ENCODE results near the gene GULP1. TPM values are rescaled to one million over a fixed set of nuclear protein-coding genes. Genes with fewer than 3 reads are reported as not detected.

Gene GULP1
- total and polyA plus RNA-seq, 2 experiments from 2014 or later: 28.3 to 41.2 TPM

DNA sequence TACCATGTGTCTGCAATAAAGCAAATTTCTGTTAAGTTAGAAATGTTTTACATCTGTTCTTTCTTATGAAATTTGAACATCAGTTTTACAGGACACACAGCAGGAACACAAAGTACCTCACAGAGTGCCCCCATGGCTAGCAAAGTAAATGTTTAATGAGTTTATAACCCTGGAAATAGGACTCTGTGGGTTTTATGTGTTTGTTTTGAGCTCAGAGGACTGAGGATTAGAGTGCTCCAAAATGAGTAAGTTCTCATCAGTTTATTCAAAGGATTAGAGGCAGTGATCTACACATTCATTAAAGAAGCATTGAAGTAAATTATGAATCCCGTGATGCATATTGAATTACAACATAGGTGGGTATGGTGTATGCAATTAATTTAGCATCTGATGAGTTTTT lies 281.8 kb downstream of the GULP1 start:
- Histone ChIP-seq H3K27ac (no peak overlapping the region), H3K4me3 (no peak overlapping the region), H3K27me3 (no peaks in the 10 kb centered on the region), H3K9me3 (ENCODE audit: low read depth) (no peaks in the 10 kb centered on the region), H3K4me1 (ENCODE audit: low read depth) (no peaks in the 10 kb centered on the region), H3K36me3 (peaks cover 3% of the 10 kb centered on the region)
- no peak for DNase-seq (ENCODE audit: low read depth in 1 of 2, low spot score in 1 of 2)
- TF ChIP-seq, protein P1, sequence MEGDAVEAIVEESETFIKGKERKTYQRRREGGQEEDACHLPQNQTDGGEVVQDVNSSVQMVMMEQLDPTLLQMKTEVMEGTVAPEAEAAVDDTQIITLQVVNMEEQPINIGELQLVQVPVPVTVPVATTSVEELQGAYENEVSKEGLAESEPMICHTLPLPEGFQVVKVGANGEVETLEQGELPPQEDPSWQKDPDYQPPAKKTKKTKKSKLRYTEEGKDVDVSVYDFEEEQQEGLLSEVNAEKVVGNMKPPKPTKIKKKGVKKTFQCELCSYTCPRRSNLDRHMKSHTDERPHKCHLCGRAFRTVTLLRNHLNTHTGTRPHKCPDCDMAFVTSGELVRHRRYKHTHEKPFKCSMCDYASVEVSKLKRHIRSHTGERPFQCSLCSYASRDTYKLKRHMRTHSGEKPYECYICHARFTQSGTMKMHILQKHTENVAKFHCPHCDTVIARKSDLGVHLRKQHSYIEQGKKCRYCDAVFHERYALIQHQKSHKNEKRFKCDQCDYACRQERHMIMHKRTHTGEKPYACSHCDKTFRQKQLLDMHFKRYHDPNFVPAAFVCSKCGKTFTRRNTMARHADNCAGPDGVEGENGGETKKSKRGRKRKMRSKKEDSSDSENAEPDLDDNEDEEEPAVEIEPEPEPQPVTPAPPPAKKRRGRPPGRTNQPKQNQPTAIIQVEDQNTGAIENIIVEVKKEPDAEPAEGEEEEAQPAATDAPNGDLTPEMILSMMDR (IDR thresholded peaks at IDR 0.05; ENCODE audit: low read depth, low read length): no peak

DNA sequence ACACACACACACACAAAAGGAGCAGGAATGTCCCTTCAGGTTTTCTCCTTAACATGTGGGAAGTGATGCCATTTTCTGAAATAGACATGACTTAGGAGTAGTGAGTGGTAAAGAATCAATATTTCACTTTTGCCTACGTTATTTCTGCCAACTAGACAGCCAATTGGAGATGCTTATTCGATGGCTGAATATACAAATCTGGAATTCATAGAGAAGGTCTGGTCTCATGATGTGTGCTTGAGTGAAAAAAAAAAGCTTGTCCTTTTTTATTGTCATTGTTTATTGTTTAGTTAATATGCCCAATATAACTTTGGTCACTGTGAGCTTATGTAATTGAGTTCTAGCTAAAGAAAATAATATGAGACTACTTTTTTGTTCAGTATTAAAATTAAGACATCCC lies 284.3 kb downstream of the GULP1 start:
- TF ChIP-seq, protein P1 (IDR thresholded peaks at IDR 0.05; ENCODE audit: low read depth, low read length): no peak
- Histone ChIP-seq H3K27ac (no peak overlapping the region), H3K36me3 (no peaks in the 10 kb centered on the region), H3K4me1 (ENCODE audit: low read depth) (no peaks in the 10 kb centered on the region), H3K4me3 (no peak overlapping the region), H3K27me3 (no peaks in the 10 kb centered on the region), H3K9me3 (ENCODE audit: low read depth) (no peaks in the 10 kb centered on the region)
- no peak for DNase-seq (ENCODE audit: low read depth in 1 of 2, low spot score in 1 of 2)

DNA sequence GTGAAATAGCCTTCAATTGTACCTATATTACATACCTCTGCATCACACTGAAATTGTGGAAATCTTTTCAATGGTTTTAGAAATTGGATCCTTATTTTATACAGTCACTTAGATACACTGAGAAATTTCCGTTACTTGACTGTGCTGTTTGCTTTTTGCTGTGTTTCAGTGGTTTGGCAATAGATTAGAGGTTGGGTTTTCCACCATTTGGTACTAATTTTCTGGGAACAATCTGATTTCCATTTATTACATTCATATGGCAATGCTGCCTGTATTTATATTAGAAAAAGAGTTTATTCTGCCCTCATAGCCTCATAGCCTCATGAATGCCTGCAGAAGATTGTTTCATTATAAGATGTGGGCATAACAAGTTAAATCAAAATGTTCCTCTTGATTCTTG lies 285.0 kb downstream of the GULP1 start:
- Histone ChIP-seq H3K27ac (no peak overlapping the region), H3K36me3 (no peaks in the 10 kb centered on the region), H3K4me3 (no peak overlapping the region), H3K4me1 (ENCODE audit: low read depth) (no peaks in the 10 kb centered on the region), H3K9me3 (ENCODE audit: low read depth) (no peaks in the 10 kb centered on the region), H3K27me3 (no peaks in the 10 kb centered on the region)
- no peak for DNase-seq (ENCODE audit: low read depth in 1 of 2, low spot score in 1 of 2)
- TF ChIP-seq, protein P1 (IDR thresholded peaks at IDR 0.05; ENCODE audit: low read depth, low read length): no peak

DNA sequence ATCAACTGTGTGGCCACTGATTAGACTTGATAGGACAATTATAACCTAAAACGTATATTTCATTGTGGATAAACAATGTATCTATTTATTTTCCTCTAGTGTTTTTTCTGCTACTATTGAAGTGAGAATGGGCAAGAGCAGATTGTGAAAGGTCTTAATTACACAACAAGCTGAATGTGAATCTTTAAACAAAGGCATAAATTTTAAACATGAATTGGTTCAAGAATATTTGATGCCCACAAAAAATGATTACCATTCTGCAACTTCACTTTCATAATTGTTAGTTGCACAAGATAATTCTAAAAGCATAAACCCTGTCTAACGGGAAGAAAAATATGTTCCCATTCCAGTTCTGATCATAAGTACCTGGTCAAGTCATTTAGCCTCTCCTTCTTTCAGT lies 285.6 kb downstream of the GULP1 start:
- Histone ChIP-seq H3K36me3 (no peaks in the 10 kb centered on the region), H3K4me3 (no peak overlapping the region), H3K27ac (no peak overlapping the region), H3K4me1 (ENCODE audit: low read depth) (no peaks in the 10 kb centered on the region), H3K27me3 (no peaks in the 10 kb centered on the region), H3K9me3 (ENCODE audit: low read depth) (no peaks in the 10 kb centered on the region)
- no peak for DNase-seq (ENCODE audit: low read depth in 1 of 2, low spot score in 1 of 2)
- TF ChIP-seq, protein P1 (IDR thresholded peaks at IDR 0.05; ENCODE audit: low read depth, low read length): no peak

DNA sequence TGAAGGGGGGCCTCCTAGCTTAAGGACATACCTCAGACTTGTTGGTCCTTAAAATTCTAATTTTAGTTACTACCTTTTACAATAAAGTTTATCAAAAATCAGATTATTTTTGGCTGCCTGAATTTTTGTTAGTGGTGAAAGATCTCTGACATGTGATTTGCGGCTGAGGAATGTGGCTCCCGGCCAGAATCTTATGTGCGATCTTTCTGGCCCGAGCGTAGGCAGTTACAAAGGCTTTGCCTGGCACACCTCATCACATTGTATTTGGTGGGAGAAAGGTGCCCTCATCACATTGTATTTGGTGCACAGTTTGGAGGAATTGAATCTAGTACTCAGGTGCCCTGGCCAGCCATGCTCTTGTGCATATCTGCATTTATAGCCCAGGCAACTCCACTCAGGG lies 289.1 kb downstream of the GULP1 start:
- no peaks in the 10 kb centered on the region for H3K9me3 ChIP-seq (ENCODE audit: low read depth)
- H3K4me3 ChIP-seq: no peak overlapping the region
- DNase-seq (ENCODE audit: low read depth in 1 of 2, low spot score in 1 of 2): no peak
- no peak overlapping the region for H3K27ac ChIP-seq
- H3K4me1 ChIP-seq (ENCODE audit: low read depth): no peaks in the 10 kb centered on the region
- H3K36me3 ChIP-seq: no peaks in the 10 kb centered on the region
- no peaks in the 10 kb centered on the region for H3K27me3 ChIP-seq
- TF ChIP-seq, protein P1 (IDR thresholded peaks at IDR 0.05; ENCODE audit: low read depth, low read length): no peak

DNA sequence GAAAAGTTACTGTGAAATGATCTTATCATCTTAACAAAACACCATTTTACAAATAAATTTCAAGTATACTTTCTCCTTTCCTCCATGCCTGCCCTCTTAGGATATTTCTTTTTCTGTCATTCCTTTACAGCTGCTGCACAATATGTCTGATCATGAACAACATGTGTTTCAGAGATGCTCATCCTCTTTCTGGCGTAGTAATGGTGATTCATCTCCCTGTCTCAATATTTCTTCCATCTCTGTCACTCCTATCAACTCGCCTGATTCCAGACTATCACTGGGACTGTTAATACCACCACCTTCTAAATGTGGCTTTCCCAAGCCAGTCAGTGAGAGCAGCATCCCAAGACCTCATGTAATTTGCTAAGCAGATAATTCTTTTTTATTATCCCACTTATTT lies 290.5 kb downstream of the GULP1 start:
- Histone ChIP-seq H3K27me3 (no peaks in the 10 kb centered on the region), H3K4me3 (no peak overlapping the region), H3K9me3 (ENCODE audit: low read depth) (no peaks in the 10 kb centered on the region), H3K4me1 (ENCODE audit: low read depth) (no peaks in the 10 kb centered on the region), H3K36me3 (no peaks in the 10 kb centered on the region), H3K27ac (no peak overlapping the region)
- TF ChIP-seq, protein P1 (IDR thresholded peaks at IDR 0.05; ENCODE audit: low read depth, low read length): no peak
- no peak for DNase-seq (ENCODE audit: low read depth in 1 of 2, low spot score in 1 of 2)

Measured in cardiac muscle cell (in vitro differentiated cells and primary cell).